Heart left ventricle (tissue), 16 donors: ENCODE data around the gene ASNSD1. TPM values are rescaled to one million over a fixed set of nuclear protein-coding genes. Genes with fewer than 3 reads are reported as not detected.

Experiments
- ATAC-seq, 4 donors: fragments of 200-7000 bp; cut with Tn5 transposase; one replicate each; pipeline ENCODE4 v1.9.1; 2020 to 2022; ENCODE audit warnings: moderate library complexity in 4 of 4, mild to moderate bottlenecking in 3 of 4, moderate number of reproducible peaks in 1 of 4
- DNase-seq, 5 donors: peaks; one replicate each; pipeline ENCODE4 v3.0.0-alpha.2; 2020
- H3K27ac ChIP-seq, 12 donors: fragments of 200-600 bp; sonication (generic) in 4 of 12; one replicate each; pipeline versions ENCODE4 v1.5.0 to v1.8.0; 2016 to 2022; ENCODE audit warnings: mild to moderate bottlenecking in 2 of 12
- H3K27me3 ChIP-seq, 9 donors: fragments of 200-600 bp; sonication (generic) in 2 of 9; one replicate each; pipeline versions ENCODE4 v1.5.1 to v1.8.0; 2016 to 2022; ENCODE audit warnings: mild to moderate bottlenecking in 3 of 9
- H3K36me3 ChIP-seq, 9 donors: fragments of 200-600 bp; sonication (generic) in 2 of 9; one replicate each; pipeline versions ENCODE4 v1.5.0 to v1.8.0; 2018 to 2022; ENCODE audit warnings: mild to moderate bottlenecking in 2 of 9
- H3K4me1 ChIP-seq, 12 donors: fragments of 200-600 bp; sonication (generic) in 4 of 12; one replicate each; pipeline versions ENCODE4 v1.5.0 to v1.8.0; 2016 to 2022; ENCODE audit warnings: mild to moderate bottlenecking in 3 of 12
- H3K4me3 ChIP-seq, 12 donors: fragments of 200-600 bp; sonication (generic) in 4 of 12; one replicate each; pipeline versions ENCODE4 v1.5.0 to v1.8.0; 2017 to 2022; ENCODE audit warnings: mild to moderate bottlenecking in 9 of 12, moderate library complexity in 4 of 12
- H3K9me3 ChIP-seq, 12 donors: fragments of 200-600 bp; sonication (generic) in 4 of 12; one replicate each; pipeline versions ENCODE4 v1.5.0 to v1.8.0; 2016 to 2022; ENCODE audit warnings: mild to moderate bottlenecking in 1 of 12
- POLR2A ChIP-seq, 2 donors: fragments of 450-650 bp; IDR thresholded peaks; one replicate each; pipeline ENCODE4 v1.6.1; 2017; ENCODE audit warnings: antibody characterized with exemption in 2 of 2, mild to moderate bottlenecking in 2 of 2, moderate library complexity in 2 of 2
- WGBS, 4 donors: extraction: QIAGEN DNeasy Blood & Tissue Kit in 2 of 4; methylation state at CpG; one replicate each; pipeline versions ENCODE4 v1.1.5 to v1.1.7; 2013 to 2018; 5-methylcytosine and 5-hydroxymethylcytosine counted together
- intact Hi-C, 10 donors: fragments of 100-400 bp; cut with DNase I; formaldehyde crosslinking; loops; one replicate each; pipeline versions ENCODE4 v1.11.1 to v1.14.2; 2022
- polyA plus RNA-seq, 2 donors: library from polyadenylated mRNA; stranded (reverse); fragments of 200-250 nt; gene quantifications; one replicate each; pipeline ENCODE4 v1.2.3, GENCODE V29; 2013
- total RNA-seq, 9 donors: library from RNA; depleted of rRNA in 2 of 9; stranded (reverse); fragments of >200 nt in 2 of 9; fragmentation: NEBNext Ultra II Directional in 3 of 9; extraction: Animal tissue kit (Norgen Biotek cat#: 25700) in 3 of 9; gene quantifications; one replicate each; pipeline versions ENCODE4 v1.1.0 to v1.2.4, GENCODE V29; 2016 to 2023
- TF ChIP-seq, protein P1 (sequence below), 12 donors: fragments of 200-600 bp; sonication (generic) in 4 of 12; IDR thresholded peaks; one replicate each; pipeline versions ENCODE4 v1.5.0 to v1.8.0; 2018 to 2022; ENCODE audit warnings: antibody characterized with exemption in 12 of 12, mild to moderate bottlenecking in 5 of 12
- donor health status: ischemic (EF 13 %, LVEDD 7.1; RV severe dilation, severe dysfunction).
- donor health status: healthy with polysubstance abuse.
- donor health status: DM: no; HTN: yes; CAD: no.
- donor health status: DM: no; HTN: no; CAD: no.
- donor health status: ischemic (EF 25% LVEDD 6.9; RV normal size, moderate dysfunction).
- donor health status: ischemic (EF 25% LVEDD 5.7; RV mildly dilated, moderate dysfunction).
- donor health status: healthy.
- donor health status: DM: yes; HTN: yes; CAD: no.
- donor health status: ischemic (EF 35%, LVEDD 5.7; RV mildly dilated, moderate dysfunction).
- donor health status: nonischemic (EF 11% LVEDD 7.7; RV severe dilation, severe dysfunction).
- donor health status: DM: yes; HTN: yes; CAD: no.
- donor health status: PGD.
- donor health status: ischemic (EF 29% LVEDD 5.4; RV normal size, mild dysfunction).
- donor health status: nonischemic (EF 23%, LVEDD 6.1; RV moderate dilation, normal function).

ASNSD1 gene
- total and polyA plus RNA-seq, 11 donors, result 26.3 to 46.0 (median 32.4) TPM

- TF ChIP-seq POLR2A (IDR thresholded peaks at IDR 0.05), result no peak
- TF ChIP-seq, protein P1, sequence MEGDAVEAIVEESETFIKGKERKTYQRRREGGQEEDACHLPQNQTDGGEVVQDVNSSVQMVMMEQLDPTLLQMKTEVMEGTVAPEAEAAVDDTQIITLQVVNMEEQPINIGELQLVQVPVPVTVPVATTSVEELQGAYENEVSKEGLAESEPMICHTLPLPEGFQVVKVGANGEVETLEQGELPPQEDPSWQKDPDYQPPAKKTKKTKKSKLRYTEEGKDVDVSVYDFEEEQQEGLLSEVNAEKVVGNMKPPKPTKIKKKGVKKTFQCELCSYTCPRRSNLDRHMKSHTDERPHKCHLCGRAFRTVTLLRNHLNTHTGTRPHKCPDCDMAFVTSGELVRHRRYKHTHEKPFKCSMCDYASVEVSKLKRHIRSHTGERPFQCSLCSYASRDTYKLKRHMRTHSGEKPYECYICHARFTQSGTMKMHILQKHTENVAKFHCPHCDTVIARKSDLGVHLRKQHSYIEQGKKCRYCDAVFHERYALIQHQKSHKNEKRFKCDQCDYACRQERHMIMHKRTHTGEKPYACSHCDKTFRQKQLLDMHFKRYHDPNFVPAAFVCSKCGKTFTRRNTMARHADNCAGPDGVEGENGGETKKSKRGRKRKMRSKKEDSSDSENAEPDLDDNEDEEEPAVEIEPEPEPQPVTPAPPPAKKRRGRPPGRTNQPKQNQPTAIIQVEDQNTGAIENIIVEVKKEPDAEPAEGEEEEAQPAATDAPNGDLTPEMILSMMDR (IDR thresholded peaks at IDR 0.05), result no peak
- no peak overlapping the region for H3K4me3 ChIP-seq
- H3K36me3 ChIP-seq, result no peaks in the 10 kb centered on the region
- peaks cover 0 to 29% (median 17%) of the 10 kb centered on the region in 12 donors for H3K4me1 ChIP-seq
- ATAC-seq (no peak), DNase-seq (no peak)
- H3K9me3 ChIP-seq, result no peaks in the 10 kb centered on the region
- no peaks in the 10 kb centered on the region for H3K27me3 ChIP-seq
- 93 to 94% (median 93%) methylated on average over 4 of the region's 4 CpGs for WGBS, 4 donors
- intact Hi-C loops, result no loop called here
- peak overlapping the region in 5 of 12 donors; percentile 50 to 86 (median 82) for H3K27ac ChIP-seq
Observed at GRCh38 chr2:189614585-189614984, 46.7 kb upstream of the ASNSD1 start.

DNA sequence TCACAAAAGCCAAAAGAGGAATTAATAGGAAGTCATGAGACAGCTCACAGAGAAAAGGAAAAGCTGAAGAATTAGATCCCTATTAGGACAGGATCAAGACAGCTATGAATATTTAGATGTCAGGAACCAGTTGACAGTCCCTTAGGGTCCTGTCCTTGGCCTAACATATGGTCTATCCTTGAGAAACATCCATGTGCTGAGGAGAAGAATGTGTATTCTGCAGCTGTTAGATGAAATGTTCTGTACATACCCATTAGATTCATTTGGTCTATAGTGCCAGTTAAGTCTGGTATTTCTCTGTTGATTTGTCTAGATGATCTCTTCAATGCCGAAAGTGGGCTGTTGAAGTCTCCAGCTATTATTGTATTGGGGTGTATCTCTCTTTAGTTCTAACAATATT is 43.1 kb upstream of the ASNSD1 start:
- Histone ChIP-seq H3K9me3 (no peaks in the 10 kb centered on the region), H3K36me3 (no peaks in the 10 kb centered on the region), H3K27me3 (no peaks in the 10 kb centered on the region), H3K4me3 (no peak overlapping the region), H3K27ac (no peak overlapping the region), H3K4me1 (peaks cover 0 to 12% (median 8%) of the 10 kb centered on the region in 12 donors)
- WGBS, 4 donors, result 0% methylated on average over 1 of the region's 1 CpG
- no peak for TF ChIP-seq POLR2A (IDR thresholded peaks at IDR 0.05)
- TF ChIP-seq, protein P1 (IDR thresholded peaks at IDR 0.05), result no peak
- DNase-seq (no peak), ATAC-seq (no peak)
- intact Hi-C loops, result no loop called here

DNA sequence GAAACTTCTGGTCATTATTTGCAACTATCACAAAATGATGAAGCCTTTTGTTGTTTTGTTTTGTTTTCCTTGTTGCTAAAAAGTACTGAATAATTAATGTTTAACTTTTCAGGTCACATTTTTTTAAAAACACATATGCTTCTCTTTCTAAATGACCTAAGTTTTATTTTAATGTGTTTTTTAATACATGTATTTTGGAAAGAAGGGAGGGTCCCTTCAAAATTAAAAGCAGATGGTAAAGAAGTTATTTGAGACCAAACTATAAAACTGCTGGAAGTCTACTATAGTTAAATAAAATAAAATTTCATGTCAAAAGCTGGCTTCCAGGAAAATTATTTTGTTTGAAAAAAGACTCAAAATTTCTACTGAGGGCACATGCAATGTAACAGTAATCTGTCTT is 39.5 kb upstream of the ASNSD1 start:
- H3K4me1 ChIP-seq, result no peaks in the 10 kb centered on the region
- DNase-seq, result no peak
- ATAC-seq, result no peak
- TF ChIP-seq, protein P1 (IDR thresholded peaks at IDR 0.05), result no peak
- no peak for TF ChIP-seq POLR2A (IDR thresholded peaks at IDR 0.05)
- no peak overlapping the region for H3K27ac ChIP-seq
- H3K36me3 ChIP-seq, result no peaks in the 10 kb centered on the region
- intact Hi-C loops, result no loop called here
- H3K27me3 ChIP-seq, result no peaks in the 10 kb centered on the region
- no peak overlapping the region for H3K4me3 ChIP-seq
- no peaks in the 10 kb centered on the region for H3K9me3 ChIP-seq

DNA sequence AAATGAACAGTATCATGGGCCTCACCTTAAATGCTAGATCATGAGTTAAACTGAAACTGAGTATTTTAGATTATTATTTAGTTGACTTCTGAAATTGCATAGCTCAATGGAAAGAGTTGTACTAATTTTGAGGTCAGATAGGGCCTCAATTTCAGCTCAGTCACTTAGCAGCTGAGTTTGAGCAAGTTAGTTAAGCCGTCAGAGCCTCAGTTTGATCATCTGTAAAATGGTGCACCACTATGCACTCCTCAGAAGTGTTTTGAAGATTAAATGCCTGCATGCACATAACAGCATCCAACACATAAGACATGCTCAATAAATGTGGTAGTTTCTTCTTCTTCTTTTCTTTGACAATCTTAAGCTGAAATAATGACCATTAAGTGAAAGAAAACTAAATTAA is 38.2 kb upstream of the ASNSD1 start:
- intact Hi-C loops, result no loop called here
- Histone ChIP-seq H3K4me3 (no peak overlapping the region), H3K9me3 (no peaks in the 10 kb centered on the region), H3K27me3 (no peaks in the 10 kb centered on the region), H3K36me3 (no peaks in the 10 kb centered on the region), H3K27ac (no peak overlapping the region), H3K4me1 (no peaks in the 10 kb centered on the region)
- DNase-seq (no peak), ATAC-seq (no peak)
- WGBS, 4 donors, result 95 to 100% (median 98%) methylated on average over 1 of the region's 1 CpG
- no peak for TF ChIP-seq POLR2A (IDR thresholded peaks at IDR 0.05)
- TF ChIP-seq, protein P1 (IDR thresholded peaks at IDR 0.05), result no peak
